Keratinocyte (primary cell): ENCODE results near the gene RIPPLY2. TPM values are rescaled to one million over a fixed set of nuclear protein-coding genes. Genes with fewer than 3 reads are reported as not detected.

Experiments
- DNase-seq: peaks from one replicate; pipeline ENCODE4 v3.0.0-alpha.2; 2011; ENCODE audit warnings: low read depth, missing footprints, low spot score
- FAIRE-seq: peaks from 2 replicates; lab custom pipeline; 2011; peaks lifted over from hg19 to GRCh38; lab: Jason Lieb, UNC
- H2AFZ ChIP-seq: 2 replicates; pipeline ENCODE4 v1.6.0; 2012; ENCODE audit warnings: low read length, control low read depth, inconsistent platforms; ENCODE audit not compliant: control insufficient read depth
- H3K27ac ChIP-seq: 2 replicates; pipeline ENCODE4 v1.5.1; 2011; ENCODE audit warnings: low read length; ENCODE audit not compliant: control insufficient read depth, insufficient read depth
- H3K27me3 ChIP-seq: 3 replicates; pipeline ENCODE4 v1.6.0; 2011; ENCODE audit warnings: low read length; ENCODE audit not compliant: control insufficient read depth, insufficient read depth; ENCODE audit errors: extremely low read depth
- H3K36me3 ChIP-seq, 2 experiments: 2 replicates in 1 of 2; 3 replicates in 1 of 2; pipeline ENCODE4 v1.5.1; 2011; ENCODE audit warnings: low read length in 2 of 2, mild to moderate bottlenecking in 1 of 2; ENCODE audit not compliant: control insufficient read depth in 2 of 2, insufficient read depth in 2 of 2; ENCODE audit errors: extremely low read depth in 1 of 2
- H3K4me1 ChIP-seq: 3 replicates; pipeline ENCODE4 v1.5.1; 2011; ENCODE audit warnings: low read length; ENCODE audit not compliant: control insufficient read depth, insufficient read depth; ENCODE audit errors: extremely low read depth
- H3K4me2 ChIP-seq: 3 replicates; pipeline ENCODE4 v1.6.0; 2011; ENCODE audit warnings: low read depth, low read length; ENCODE audit not compliant: control insufficient read depth, insufficient read depth; ENCODE audit errors: extremely low read depth
- H3K4me3 ChIP-seq, 3 experiments: fragments of 200-600 bp in 1 of 3; sonication (generic) in 1 of 3; 2 replicates in 2 of 3; 3 replicates in 1 of 3; pipeline ENCODE4 v1.5.1; 2011 to 2016; ENCODE audit warnings: low read length in 3 of 3, mild to moderate bottlenecking in 3 of 3, control low read depth in 2 of 3, inconsistent platforms in 1 of 3, low read depth in 1 of 3, mixed read lengths in 1 of 3, mixed run types in 1 of 3, moderate library complexity in 1 of 3; ENCODE audit not compliant: control insufficient read depth in 2 of 3, insufficient read depth in 2 of 3; ENCODE audit errors: extremely low read depth in 1 of 3
- H3K79me2 ChIP-seq: 2 replicates; pipeline ENCODE4 v1.6.0; 2012; ENCODE audit warnings: low read length; ENCODE audit not compliant: control insufficient read depth, insufficient read depth
- H3K9ac ChIP-seq: 3 replicates; pipeline ENCODE4 v1.6.0; 2011; ENCODE audit warnings: low read length; ENCODE audit not compliant: control insufficient read depth, insufficient read depth; ENCODE audit errors: extremely low read depth
- H3K9me1 ChIP-seq: 3 replicates; pipeline ENCODE4 v1.6.0; 2011; ENCODE audit warnings: low read length; ENCODE audit not compliant: control insufficient read depth, insufficient read depth; ENCODE audit errors: extremely low read depth
- H3K9me3 ChIP-seq: 2 replicates; pipeline ENCODE4 v1.5.1; 2012; ENCODE audit warnings: low read depth, low read length; ENCODE audit not compliant: control insufficient read depth
- H4K20me1 ChIP-seq: 3 replicates; pipeline ENCODE4 v1.6.0; 2011; ENCODE audit warnings: low read length; ENCODE audit not compliant: control insufficient read depth, insufficient read depth; ENCODE audit errors: extremely low read depth
- CTCF ChIP-seq, 3 experiments: IDR thresholded peaks in 1 of 3; conservative IDR thresholded peaks in 1 of 3; optimal IDR thresholded peaks in 1 of 3; 2 replicates in 2 of 3; 3 replicates in 1 of 3; pipeline versions ENCODE3 to v1.5.1; 2011; ENCODE audit warnings: low read length in 3 of 3, mild to moderate bottlenecking in 3 of 3, moderate library complexity in 2 of 3, control low read depth in 1 of 3, inconsistent platforms in 1 of 3; ENCODE audit not compliant: insufficient read depth in 2 of 3; ENCODE audit errors: extremely low read depth in 1 of 3
- EZH2 ChIP-seq: IDR thresholded peaks from one replicate; pipeline ENCODE4 v1.6.1; 2012; ENCODE audit warnings: inconsistent platforms, mild to moderate bottlenecking, low read length, moderate library complexity
- dilution Hi-C: fragments of 300-500 bp; cut with MboI; formaldehyde crosslinking; loops from one replicate; pipeline ENCODE4 v1.7.0; 2020; ENCODE audit warnings: low sequenced_read_pairs; ENCODE audit not compliant: extremely low pct_ligation_motif_present
- polyA plus RNA-seq, 5 experiments: library from polyadenylated mRNA; depleted of rRNA in 3 of 5; stranded (reverse) in 3 of 5; stranded (forward) in 1 of 5; unstranded in 1 of 5; fragments of >200 nt; gene quantifications; 1 replicate in 1 of 5; 2 replicates in 3 of 5; 3 replicates in 1 of 5; pipeline versions ENCODE4 v1.2.1 to v1.2.3, GENCODE V29; 2011 to 2012; ENCODE audit warnings: missing spikeins in 2 of 5, low read depth in 1 of 5, low replicate concordance in 1 of 5

Gene RIPPLY2
- polyA plus RNA-seq, 1 donor (not counting 4 experiments of a cell fraction or from before 2014, with no cell fraction given): 0.60 TPM

- DNase-seq (no peak), FAIRE-seq (no peak)
- Histone ChIP-seq H3K9ac (no peak overlapping the region), H3K79me2 (no peaks in the 10 kb centered on the region), H3K4me1 (no peaks in the 10 kb centered on the region), H3K4me3 (no peak overlapping the region), H3K27me3 (no peaks in the 10 kb centered on the region), H2AFZ (no peak overlapping the region), H3K9me1 (no peaks in the 10 kb centered on the region), H3K36me3 (no peaks in the 10 kb centered on the region), H3K9me3 (no peaks in the 10 kb centered on the region), H3K27ac (no peak overlapping the region), H4K20me1 (no peaks in the 10 kb centered on the region), H3K4me2 (no peak overlapping the region)
- TF ChIP-seq EZH2 (no peak), CTCF (optimal IDR thresholded peaks at IDR 0.05 in 1 of 3, IDR thresholded peaks at IDR 0.05 in 1 of 3, conservative IDR thresholded peaks at IDR 0.05 in 1 of 3; ENCODE audit: extremely low read depth in 1 of 3, insufficient read depth in 2 of 3, low read length in 3 of 3) (no peak)
- dilution Hi-C loops: no loop called here
Observed at GRCh38 chr6:83808926-83809325, 44.2 kb upstream of the RIPPLY2 start.

DNA sequence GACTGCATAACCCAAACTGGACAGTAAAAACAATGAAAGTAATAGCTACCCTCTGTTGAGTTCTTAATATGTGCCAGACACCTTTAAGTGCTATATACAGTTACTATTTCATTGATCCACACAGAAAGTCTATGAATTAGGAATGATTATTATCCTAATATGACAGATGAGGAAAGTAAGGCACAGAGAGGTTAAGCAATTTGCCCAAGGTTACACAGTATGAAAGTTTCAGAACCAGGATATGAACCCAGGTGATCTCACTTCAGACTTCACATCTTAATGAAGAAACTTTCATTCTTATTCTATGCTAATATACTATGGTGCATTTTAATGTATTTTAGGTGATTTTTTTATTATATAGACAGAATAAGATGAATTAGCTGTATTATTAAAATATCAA is 40.6 kb upstream of the RIPPLY2 start:
- H3K4me2 ChIP-seq: no peak overlapping the region
- dilution Hi-C loops: no loop called here
- H3K27me3 ChIP-seq: no peaks in the 10 kb centered on the region
- H3K36me3 ChIP-seq: no peaks in the 10 kb centered on the region
- no peak overlapping the region for H3K4me3 ChIP-seq
- H4K20me1 ChIP-seq: no peaks in the 10 kb centered on the region
- no peak overlapping the region for H3K9ac ChIP-seq
- H3K27ac ChIP-seq: no peak overlapping the region
- DNase-seq (no peak), FAIRE-seq (no peak)
- H3K79me2 ChIP-seq: no peaks in the 10 kb centered on the region
- no peak overlapping the region for H2AFZ ChIP-seq
- H3K9me3 ChIP-seq: no peaks in the 10 kb centered on the region
- H3K9me1 ChIP-seq: no peaks in the 10 kb centered on the region
- no peaks in the 10 kb centered on the region for H3K4me1 ChIP-seq
- TF ChIP-seq EZH2 (no peak), CTCF (optimal IDR thresholded peaks at IDR 0.05 in 1 of 3, IDR thresholded peaks at IDR 0.05 in 1 of 3, conservative IDR thresholded peaks at IDR 0.05 in 1 of 3; ENCODE audit: extremely low read depth in 1 of 3, insufficient read depth in 2 of 3, low read length in 3 of 3) (no peak)
